ENCODE measurements around the gene MAPK9.

MAPK9 gene

DNA sequence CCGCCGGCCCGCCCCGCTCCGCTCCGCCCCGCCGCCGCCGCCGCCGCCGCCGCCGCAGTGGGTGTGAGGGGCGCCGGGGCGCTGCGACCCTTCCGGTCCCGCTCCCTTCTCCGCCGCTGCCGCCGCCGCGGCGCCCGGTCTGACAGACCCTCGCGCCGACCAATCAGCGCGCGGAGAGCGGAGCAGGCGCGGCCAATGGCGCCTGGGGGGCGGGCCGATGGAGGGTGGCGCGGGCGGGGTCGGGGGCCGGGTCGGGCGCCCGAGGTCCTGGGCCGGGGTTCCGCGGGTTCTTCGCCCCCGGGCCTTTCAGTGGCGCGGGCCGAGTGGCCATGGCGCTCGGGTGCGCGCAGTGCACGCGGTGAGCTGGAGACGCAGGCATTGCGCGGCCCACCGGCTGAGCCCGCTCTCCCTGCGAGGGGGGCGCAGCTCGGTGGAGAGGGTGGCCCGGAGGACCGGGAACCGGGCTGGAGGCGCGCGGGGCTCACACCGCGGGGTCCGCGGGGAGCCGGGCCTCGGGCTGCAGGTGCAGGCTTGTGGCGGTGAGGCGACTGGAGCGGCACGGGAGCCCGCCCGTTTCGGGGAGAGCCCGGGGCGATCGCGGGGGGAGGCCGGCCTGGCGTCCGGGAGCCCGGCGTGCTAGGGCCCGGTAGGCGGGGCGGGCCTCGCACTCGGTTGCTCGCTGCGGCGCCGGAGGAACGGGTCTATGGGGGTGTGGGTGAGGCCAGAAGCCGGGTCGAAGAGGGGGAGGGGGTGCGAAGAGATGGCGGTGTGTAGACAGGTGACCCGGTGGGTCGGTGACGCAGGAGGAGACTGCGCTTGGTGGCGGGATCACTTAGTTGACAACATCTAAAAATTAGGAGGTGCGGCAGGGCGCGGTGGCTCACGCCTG, at the start of gene MAPK9:
TSS of gene MAPK9 (minus strand) at position 141 of the 889 bp plus-strand sequence. CDS start 11,522 bp downstream, outside the sequence.
- peak; percentile 62 for DNase-seq

DNA sequence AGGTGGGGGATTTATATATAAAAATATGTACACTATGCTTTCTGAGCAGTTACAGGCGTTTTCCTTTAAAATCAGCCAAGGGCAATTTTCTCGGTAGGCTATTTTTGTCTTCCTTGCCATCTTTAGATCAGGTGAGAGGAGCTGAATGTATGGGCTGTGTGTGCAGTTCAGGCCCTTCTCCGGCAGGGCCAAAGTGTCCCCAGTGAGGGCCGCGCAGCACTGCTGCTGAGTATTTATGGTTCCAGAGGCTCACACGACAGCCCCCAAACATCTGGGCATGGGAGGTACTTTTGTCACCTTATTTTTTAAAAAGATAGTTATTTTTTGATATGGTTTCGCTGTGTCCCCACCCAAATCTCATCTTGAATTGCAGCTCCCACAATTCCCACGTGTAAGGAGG, 49.7 kb upstream of the MAPK9 start:
- no peak for DNase-seq

DNA sequence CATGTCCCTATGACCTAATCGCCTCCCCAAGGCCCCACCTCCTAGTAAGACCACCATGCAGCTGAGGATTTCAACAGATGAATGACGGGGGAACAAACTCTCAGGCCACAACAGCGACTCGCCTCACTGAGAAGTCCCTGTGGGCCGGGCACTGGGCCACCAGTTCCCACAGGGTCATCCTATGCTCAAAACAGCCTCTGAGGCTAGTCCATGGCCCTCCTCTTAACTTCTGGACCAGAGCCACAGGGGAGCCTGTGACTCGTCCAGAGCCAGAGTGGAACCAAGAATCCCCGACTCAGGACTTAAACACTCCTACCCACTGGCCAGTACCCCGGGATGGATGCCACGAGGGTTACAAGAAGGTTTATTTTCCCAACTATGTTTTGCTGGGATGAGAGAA, 49.0 kb upstream of the MAPK9 start:
- DNase-seq, result no peak

DNA sequence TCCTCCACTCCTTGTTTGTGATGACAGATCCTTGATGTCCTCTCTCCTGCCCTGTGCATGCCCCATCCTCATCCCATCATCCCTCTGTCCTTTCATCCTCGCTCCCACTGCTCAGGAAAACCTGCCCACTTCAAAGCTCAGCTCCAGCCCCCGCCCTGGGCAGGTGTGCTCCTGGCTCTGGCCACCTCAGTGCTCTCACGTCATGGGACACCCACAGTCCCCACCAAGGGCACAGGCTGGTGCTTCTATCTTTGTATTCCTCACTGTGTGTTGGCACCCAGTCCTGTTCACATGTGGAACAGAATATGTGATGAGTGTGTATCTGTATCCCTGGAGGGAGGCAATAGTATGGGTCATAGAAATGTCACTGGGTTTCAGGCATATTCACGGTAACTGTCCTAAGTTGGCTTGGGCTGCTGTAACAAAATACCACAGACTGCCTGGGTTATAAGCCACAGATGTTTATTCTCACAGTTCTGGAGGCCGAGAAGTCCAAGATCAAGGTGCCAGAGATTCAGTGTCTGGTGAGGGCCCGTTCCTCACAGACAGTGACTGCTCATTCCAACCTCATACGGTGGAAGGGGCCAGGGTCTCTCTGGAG, 47.8 kb upstream of the MAPK9 start:
- no peak for DNase-seq

DNA sequence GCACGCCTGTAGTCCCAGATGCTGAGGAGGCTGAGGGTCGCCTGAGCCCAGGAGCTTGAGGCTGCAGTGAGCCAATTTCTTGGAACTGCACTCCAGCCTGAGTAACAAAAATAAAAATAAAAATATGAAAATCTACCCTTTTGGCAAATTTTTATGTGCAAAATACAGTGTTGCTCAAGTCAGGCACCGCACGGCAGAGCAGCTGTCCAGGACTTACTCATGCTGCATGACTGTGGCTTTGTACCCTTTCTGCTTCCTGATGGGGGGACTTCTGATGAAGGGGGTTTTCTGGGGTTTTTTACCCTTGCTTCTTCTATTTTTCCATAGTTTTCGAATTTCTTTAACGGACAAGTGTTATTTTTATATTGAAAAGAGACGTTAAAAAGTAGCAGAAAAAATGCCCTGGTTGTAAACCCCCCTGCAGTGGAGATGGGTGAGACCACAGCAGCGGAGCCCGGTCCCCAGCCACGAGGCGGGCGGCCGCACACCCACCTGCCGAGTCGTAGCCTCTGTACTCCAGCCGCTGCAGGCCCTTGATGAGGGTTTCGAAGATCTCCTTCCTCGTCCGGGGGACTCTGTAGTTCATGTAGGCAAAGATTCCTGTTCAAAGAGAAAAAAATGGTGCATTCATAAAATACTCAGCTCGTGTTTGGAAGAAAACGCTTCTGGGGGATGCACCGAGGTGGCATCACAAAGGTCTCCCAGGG, 46.3 kb upstream of the MAPK9 start:
- no peak for DNase-seq

DNA sequence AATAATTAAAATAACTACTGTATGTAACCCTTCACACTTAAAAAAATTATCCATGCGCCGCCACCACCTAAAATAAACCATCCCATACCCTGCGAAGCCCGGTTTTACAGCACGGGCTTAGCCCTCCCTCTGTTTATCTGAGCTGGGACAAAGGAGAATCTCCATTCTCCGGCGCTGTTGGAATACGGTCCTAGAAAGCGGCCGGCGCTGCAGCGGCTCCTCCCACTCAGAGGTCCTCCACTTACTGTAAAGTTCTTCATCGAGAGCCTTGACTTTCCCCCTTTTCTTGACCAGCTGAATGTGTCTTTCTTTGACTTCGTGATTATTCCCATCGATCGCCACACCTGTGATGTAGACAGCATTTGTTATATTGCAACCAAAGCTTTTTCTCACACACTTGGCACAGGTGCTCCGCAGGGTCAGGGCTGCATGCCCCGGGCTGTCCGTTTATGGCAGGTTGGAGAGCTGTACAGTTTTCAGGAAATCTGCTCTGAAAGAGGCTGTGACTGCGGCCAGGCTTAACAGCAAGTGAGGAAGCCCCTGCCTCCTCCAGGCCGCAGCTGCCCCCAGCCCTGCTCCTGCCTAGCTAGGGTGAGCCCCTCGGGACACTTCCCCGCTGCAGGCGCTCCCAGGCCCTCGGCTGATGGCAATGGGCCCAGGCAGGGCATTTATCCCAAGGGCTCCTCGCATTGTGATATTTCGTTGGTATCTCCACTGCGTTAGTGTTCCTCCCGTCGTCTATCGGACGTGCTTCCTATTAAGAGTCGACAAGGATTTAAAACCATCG, 44.5 kb upstream of the MAPK9 start:
- no peak for DNase-seq

DNA sequence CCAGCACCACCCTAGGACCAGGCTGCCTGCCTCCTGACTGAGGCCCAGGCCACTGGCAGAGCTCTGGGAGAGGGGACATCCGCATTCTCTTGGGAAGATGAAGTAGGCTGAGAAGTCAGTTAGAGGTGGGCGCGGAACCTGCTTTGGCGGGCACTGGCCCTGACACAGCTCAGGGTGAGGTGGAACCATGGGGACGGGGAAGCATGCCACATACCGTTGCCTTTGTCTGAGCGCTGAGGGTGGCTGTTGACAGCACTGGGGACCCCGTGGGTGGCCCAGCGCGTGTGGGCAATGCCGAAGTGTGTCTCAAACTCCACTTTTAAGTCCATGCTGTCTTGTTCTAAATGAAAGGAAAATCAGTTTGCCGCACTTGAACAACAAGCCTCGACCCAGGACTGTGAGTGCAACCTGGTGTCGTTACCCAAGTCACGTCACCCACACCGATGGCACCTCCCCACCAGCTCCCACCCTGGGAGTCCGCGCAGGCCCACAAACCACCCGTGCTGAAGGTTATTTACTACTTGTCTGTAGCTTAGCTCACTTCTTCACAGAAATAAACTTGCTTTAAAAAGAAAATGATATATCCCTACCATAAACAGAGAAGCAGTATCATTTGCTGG, 43.8 kb upstream of the MAPK9 start:
- no peak for DNase-seq

DNA sequence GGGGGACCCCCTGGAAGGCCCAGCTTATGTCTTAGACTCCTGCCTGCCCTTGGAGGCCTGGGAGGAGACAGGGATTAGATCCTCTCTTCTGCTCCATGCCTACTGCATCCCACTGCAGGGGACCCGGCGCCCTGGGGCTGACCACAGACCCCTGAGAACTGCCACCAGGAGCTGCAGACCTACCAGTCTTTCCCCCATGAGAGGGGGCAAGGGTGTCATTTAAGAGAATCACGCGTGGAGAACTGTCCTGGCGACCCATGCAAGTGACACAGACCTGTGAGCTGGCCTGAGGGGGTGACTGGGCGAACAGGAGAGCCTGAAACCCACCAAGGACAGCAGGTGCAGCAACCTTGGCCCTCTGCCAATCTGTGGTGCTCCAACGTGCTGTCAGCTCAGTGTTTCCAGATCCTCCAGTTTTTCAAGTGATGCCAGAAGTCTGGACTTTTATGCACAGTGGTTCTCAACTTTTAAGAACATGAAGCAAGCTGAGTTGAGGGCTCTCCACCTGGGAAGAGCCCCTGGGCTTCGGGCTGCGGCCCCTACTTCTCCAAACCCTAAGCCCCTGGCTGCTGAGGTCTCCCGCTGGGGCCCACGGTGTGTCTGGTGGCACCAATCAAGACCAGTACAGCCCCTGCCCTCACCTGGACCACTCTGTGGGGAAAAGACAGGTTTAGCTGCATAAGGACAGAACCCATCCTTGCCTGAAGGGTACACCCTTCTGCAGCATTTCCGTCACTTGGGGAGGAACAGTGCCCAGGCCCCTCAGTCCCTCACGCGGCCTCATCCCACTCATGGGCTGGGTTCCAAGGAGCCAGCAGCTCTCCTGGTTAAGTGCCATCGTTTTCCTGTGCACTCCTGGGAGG, 43.1 kb upstream of the MAPK9 start:
- no peak for DNase-seq

DNA sequence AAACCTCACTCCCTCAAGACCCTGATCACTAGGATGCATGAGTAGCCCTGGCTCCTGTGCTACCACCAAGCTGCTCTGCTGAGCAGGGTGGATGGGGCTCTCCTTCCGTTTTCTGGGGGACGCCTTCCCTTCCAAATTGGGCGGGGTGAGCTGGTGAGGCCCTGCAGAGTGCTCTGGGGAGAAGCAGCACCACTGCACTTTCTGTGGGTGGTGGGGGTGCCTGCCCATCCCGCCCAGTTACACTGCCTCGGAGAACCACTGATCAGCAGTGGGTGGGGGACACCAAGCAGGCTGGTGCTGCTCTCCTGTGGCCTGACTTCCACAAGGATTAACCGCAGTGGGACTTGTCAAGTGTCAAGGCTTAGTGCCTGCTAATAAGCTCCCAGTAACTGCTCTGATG, 42.3 kb upstream of the MAPK9 start:
- DNase-seq, result no peak

DNA sequence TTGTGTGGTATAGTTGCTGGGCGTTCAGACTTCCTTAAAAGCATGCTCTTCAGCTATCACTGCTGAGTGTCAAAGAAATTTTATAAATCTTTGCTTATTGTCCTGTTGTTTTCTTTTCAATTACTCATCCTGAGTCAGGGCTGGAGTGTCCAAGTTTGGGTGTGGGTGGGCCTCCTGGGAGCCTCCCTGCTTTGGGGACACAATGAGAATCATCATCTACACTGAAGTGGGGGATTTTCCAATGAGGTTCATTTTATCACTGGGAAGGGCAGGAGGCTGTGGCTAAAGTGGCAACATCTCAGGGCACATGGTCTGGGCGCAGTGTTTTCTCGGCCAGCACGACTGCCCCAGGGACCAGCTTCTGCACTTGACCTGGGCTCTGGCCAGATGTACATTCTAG, 41.8 kb upstream of the MAPK9 start:
- no peak for DNase-seq

DNA sequence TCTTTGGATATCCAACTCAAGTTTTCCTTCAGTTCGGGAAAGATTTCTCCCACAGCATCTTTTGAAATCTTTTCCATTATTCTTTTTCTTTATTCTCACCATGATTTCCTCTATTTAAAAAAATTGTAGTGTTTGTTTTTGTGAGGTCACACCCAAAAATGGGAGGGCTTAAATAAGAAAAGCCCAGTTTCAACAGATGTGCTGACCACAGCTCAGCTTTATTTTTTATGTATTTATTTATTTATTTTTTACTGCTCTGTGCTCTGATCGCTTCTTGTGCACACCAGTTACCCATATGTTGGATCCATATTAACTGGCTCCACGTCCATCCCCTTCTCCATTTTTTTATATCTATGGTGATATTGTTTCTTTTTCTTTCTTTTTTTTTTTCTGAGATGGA, 41.0 kb upstream of the MAPK9 start:
- DNase-seq, result no peak

DNA sequence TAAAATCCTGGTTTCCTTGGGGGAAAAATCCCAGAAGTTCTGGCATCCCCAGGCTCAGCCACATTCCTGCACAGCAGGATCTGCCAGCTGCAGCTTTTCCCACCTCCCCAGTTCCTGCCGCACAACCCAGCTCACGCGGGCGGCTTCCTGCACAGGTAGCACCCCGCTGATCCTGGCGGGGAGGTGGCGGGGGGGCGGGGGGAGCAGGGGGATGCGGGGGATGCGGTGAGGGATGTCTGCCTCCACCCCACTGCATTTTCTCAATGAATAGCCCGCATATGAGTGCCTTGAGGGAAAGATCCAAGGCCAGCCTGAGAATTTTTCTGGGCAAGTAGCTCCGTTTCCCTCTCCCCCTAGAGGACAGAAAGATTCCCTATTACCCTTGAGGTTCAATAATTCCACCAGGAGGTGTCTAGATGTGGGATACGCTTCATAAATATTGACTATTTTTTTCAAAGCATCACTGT, 40.2 kb upstream of the MAPK9 start:
- no peak for DNase-seq

DNA sequence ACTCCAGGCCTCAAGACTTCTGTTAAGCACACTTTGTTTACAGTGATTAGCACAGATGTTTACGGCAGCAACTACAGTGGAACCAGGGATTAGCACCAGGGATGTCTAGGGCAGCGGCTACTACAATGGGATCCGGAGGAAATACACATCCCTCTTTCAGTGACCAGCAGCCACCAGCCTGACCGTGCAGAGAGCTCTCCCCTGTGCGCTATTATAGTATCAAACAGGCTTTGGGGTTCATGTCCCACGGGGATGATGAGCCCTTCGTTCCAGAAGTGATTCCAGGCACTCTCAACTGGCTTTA, 39.7 kb upstream of the MAPK9 start:
- DNase-seq, result no peak

DNA sequence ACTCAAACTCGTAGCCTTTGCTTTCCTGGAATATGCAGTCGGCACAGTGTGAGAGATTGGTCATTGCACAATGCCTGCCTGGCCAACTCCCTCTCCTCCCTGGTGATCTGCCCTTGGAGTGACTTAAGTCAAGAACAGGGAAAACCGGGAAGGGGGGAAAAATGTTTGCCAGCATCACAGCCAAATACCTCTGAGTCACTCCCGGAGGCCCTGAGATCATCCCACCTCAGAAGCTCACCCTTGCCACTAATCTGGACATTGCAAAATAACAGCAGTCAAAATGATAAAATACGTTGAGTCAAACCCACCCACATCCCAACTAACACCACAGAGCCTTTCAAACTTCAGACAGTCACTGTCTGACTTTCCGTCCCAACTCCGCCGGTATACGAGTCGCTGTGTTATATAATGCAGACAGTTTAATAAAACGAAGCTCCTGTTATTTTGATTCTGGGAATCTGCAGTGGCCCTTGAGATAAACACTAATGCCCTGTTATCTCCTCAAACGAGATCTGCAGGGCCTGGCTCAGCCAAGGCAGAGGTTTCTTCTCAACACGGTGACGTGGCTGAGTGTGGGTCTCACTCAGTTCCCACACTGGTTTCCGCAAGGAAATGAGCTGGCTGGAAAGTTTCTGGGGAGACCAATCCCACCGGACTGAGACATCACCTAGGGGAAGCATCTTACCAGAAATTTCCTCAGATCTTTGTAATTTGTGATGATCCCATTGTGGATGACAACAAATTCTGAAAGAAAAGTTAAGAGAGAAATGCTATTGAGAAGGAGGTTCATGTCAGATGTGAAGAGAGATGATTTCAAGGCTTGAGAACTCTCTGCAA, 39.1 kb upstream of the MAPK9 start:
- DNase-seq, result no peak

DNA sequence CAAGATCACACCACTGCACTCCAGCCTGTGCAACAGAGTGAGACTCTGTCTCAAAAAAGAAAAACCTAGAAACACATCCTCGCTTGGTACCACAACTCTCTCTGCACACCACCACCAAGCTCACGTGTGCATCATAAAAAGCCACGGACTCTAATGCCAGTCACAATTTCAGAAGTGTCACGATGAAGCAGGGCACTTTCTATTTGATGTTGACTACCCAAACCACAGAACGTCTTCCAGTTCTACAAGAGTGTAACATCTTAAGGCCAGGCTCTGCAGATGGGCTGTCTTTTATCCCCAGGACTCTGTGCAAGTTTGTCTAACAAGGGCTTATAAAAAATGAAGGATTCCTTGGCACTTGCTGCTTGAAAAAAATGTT, 38.4 kb upstream of the MAPK9 start:
- no peak for DNase-seq

DNA sequence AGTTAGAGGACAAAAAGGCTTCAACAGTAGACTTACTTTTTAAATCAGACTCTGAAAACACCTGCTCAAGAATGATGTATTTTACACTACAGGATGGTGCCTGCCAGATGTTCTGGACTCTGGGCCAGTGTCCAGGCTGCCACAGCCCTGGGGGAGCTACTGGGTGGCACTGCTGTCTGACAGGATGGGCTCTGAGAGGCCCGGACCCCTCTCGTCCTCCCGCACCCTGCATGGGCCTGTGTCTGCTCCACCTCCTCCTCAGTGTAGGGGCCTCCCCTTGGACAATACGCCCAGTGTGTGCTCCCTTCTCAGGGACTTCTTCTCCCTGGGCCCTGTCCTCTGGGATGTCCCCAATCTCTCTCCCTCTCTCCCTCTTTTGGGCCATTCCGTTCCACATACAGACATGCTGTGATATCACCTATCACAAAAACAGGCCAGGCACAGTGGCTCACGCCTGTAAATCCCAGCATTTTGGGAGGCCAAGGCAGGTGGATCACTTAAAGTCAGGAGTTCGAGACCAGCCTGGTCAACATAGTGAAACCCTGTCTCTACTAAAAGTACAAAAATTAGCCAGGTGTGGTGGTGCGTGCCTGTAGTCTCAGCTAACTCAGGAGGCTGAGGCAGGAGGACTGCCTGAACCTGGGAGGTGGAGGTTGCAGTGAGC, 37.9 kb upstream of the MAPK9 start:
- no peak for DNase-seq

DNA sequence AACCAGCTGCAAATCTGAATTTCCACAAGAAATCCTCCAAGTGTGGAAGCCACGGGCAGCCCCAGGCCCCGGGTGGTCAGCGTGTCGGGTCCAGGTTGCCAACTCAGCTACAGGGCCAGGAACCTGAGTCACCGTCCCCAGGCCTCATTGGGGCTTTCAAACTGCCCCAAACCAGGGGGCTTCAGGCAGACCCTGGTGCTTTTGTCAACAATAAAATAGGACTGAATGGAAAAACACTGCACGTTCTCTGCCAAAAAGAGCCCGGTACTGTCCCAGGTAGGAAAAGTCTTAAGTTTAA, 37.2 kb upstream of the MAPK9 start:
- no peak for DNase-seq

DNA sequence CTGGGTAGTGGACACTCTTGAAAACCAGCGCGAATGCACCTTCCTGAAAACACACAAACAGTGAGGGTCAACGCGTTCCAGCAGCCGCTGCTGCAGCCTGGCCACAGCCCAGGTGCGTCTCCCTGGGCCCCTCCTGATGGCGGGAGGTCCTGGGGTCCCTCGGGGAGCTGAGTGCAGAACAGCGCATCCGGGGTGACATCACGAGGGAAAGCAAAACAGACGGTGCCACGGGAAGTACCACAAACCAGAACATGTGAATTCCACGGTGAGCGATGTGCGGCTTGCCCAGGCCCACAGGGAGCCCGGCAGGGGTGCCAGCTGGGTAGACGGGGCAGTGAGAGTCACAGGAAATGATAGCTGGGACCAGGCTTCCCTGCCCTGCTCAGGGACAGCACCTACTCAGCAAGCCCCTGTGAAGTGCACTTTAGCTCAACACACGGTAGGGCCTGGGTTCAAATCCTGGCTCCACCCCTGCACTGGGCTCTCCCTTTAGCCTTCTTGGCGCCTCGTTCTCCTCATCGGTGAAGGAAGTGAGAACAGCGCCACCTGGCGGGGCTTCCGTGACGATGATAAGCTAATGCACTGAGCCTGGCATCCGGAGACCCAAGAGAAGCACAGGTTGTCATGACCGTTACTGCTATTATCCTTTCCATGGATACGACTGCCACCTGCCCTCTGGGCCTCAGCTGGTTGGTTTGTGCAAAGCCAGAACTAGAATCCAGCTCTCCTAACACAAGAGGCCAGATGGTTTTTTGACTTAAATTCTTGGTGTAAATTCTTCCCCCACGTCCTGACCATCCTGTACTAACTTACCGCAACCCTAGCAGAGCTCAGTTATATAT, 36.6 kb upstream of the MAPK9 start:
- no peak for DNase-seq

DNA sequence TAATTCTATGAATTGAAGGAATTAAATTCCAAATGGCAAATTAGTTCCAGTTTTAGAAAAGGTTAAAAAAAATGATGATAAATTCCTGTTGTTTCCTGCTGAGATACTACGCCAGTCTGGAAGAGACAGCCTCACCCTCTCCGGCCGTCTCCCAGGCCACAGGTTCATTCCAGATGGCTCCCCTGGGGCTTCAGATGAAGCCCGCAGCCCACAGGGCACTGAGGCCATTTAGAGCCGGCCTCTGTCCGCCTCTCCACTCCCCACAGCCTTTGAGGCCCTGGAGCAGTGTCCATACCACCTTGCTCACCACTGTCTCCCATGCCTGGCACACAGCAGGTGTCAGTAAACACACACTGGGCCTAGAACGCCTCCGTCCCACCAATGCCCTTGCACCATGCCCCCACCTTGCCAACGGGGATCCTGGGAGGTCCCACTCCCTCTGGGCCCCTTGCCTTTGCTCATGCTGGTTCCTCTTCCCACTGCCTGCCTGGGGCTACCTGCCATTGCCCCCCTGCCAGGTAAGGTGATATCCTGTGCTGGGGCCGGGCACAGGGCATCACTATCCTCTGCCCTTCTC, 35.2 kb upstream of the MAPK9 start:
- no peak for DNase-seq

Data from NCI-H1105 (cell line).